H1 (cell line): ENCODE data around the gene LRRC18. TPM values are rescaled to one million over a fixed set of nuclear protein-coding genes. Genes with fewer than 3 reads are reported as not detected.

ENCODE experiments used
- CTCF ChIA-PET: fragments of 300-600 bp; sonication (Branson Sonifier 250); formaldehyde crosslinking; loops from one replicate; lab custom pipeline; 2021; ENCODE audit not compliant: partially characterized antibody; lab: Charles Lee
- POLR2A ChIA-PET: fragments of 300-600 bp; sonication (Branson Sonifier 250); formaldehyde crosslinking; loops from one replicate; lab custom pipeline; 2021; ENCODE audit warnings: inconsistent platforms; ENCODE audit not compliant: partially characterized antibody; lab: Charles Lee
- DNase-seq, 2 experiments: peaks; one replicate each; pipeline versions ENCODE4 v3.0.0 to v3.0.0-alpha.2; 2010 to 2022; ENCODE audit warnings: low spot score in 2 of 2, low read depth in 1 of 2, mixed read lengths in 1 of 2
- FAIRE-seq: peaks from 2 replicates; lab custom pipeline; 2011; peaks lifted over from hg19 to GRCh38; lab: Jason Lieb, UNC
- H2AFZ ChIP-seq: 2 replicates; pipeline ENCODE4 v1.8.1; 2012; ENCODE audit warnings: low read length, inconsistent platforms
- H2AK5ac ChIP-seq: 2 replicates; pipeline ENCODE4 v1.6.1; 2013; ENCODE audit warnings: low read depth, low read length
- H2BK120ac ChIP-seq: replicated peaks from 2 replicates; pipeline ENCODE3; 2013; ENCODE audit warnings: low read depth, low read length, inconsistent platforms
- H2BK12ac ChIP-seq: 2 replicates; pipeline ENCODE4 v1.6.1; 2013; ENCODE audit warnings: low read depth, low read length
- H2BK15ac ChIP-seq: 2 replicates; pipeline ENCODE4 v1.6.1; 2013; ENCODE audit warnings: low read length
- H2BK20ac ChIP-seq: 2 replicates; pipeline ENCODE4 v1.6.1; 2013; ENCODE audit warnings: low read length
- H2BK5ac ChIP-seq: 2 replicates; pipeline ENCODE4 v1.6.1; 2013; ENCODE audit warnings: low read depth, low read length
- H3K14ac ChIP-seq: 2 replicates; pipeline ENCODE4 v1.6.1; 2013; ENCODE audit warnings: inconsistent platforms; ENCODE audit not compliant: insufficient read length
- H3K18ac ChIP-seq: 2 replicates; pipeline ENCODE4 v1.6.1; 2013; ENCODE audit warnings: low read length; ENCODE audit errors: extremely low read depth
- H3K23ac ChIP-seq: 2 replicates; pipeline ENCODE4 v1.6.1; 2013; ENCODE audit warnings: inconsistent platforms; ENCODE audit not compliant: insufficient read length
- H3K23me2 ChIP-seq: 2 replicates; pipeline ENCODE4 v1.6.1; 2013; ENCODE audit warnings: low read depth, low read length
- H3K27ac ChIP-seq: 2 replicates; pipeline ENCODE4 v1.6.1; 2011; ENCODE audit warnings: low read depth, low read length, inconsistent platforms
- H3K27me3 ChIP-seq, 4 experiments: replicated peaks in 1 of 4; 1 replicate in 1 of 4; 2 replicates in 3 of 4; pipeline versions ENCODE4 v1.6.1 to v1.8.1; 2011 to 2013; ENCODE audit warnings: low read length in 3 of 4, mild to moderate bottlenecking in 3 of 4, inconsistent platforms in 2 of 4, mixed read lengths in 2 of 4, moderate library complexity in 1 of 4; ENCODE audit not compliant: control insufficient read depth in 3 of 4, insufficient read depth in 3 of 4; ENCODE audit errors: extremely low read depth in 1 of 4
- H3K36me3 ChIP-seq, 4 experiments: 2 replicates each; pipeline versions ENCODE4 v1.6.1 to v1.8.1; 2011 to 2013; ENCODE audit warnings: mild to moderate bottlenecking in 4 of 4, low read length in 3 of 4, moderate library complexity in 2 of 4, control low read depth in 1 of 4, inconsistent platforms in 1 of 4; ENCODE audit not compliant: insufficient read depth in 4 of 4, control insufficient read depth in 2 of 4
- H3K4ac ChIP-seq: replicated peaks from 2 replicates; pipeline ENCODE3; 2013; ENCODE audit warnings: low read length, low read depth, mixed read lengths, inconsistent platforms; ENCODE audit not compliant: insufficient read length
- H3K4me1 ChIP-seq, 4 experiments: replicated peaks in 1 of 4; 1 replicate in 1 of 4; 2 replicates in 3 of 4; pipeline versions ENCODE4 v1.6.1 to v1.8.1; 2011 to 2013; ENCODE audit warnings: low read length in 3 of 4, inconsistent platforms in 2 of 4, mixed read lengths in 1 of 4; ENCODE audit not compliant: insufficient read depth in 4 of 4, control insufficient read depth in 3 of 4
- H3K4me2 ChIP-seq, 2 experiments: 2 replicates each; pipeline versions ENCODE4 v1.6.1 to v1.8.1; 2011 to 2013; ENCODE audit warnings: low read depth in 2 of 2, low read length in 2 of 2, control low read depth in 1 of 2, inconsistent platforms in 1 of 2, mild to moderate bottlenecking in 1 of 2; ENCODE audit not compliant: insufficient read depth in 1 of 2
- H3K4me3 ChIP-seq, 4 experiments: fragments of 200-600, 300-600 bp in 1 of 4; sonication (generic), shearing (Covaris generic), sonication (Bioruptor Twin) in 1 of 4; 2 replicates each; pipeline versions ENCODE4 v1.5.1 to v1.8.1; 2011 to 2016; ENCODE audit warnings: low read length in 4 of 4, low read depth in 3 of 4, control low read depth in 2 of 4, inconsistent platforms in 2 of 4, mild to moderate bottlenecking in 2 of 4, mixed read lengths in 1 of 4, moderate library complexity in 1 of 4; ENCODE audit not compliant: insufficient read depth in 2 of 4; ENCODE audit errors: extremely low read depth in 1 of 4
- H3K56ac ChIP-seq: replicated peaks from 2 replicates; pipeline ENCODE3; 2013; ENCODE audit warnings: low read depth, mild to moderate bottlenecking, mixed read lengths, low read length, inconsistent platforms; ENCODE audit not compliant: insufficient read length
- H3K79me1 ChIP-seq: 2 replicates; pipeline ENCODE4 v1.6.1; 2013; ENCODE audit warnings: low read depth, low read length, control low read depth
- H3K79me2 ChIP-seq, 2 experiments: 2 replicates each; pipeline versions ENCODE4 v1.6.1 to v1.8.1; 2012 to 2013; ENCODE audit warnings: low read length in 2 of 2, mild to moderate bottlenecking in 2 of 2, inconsistent platforms in 1 of 2; ENCODE audit not compliant: insufficient read depth in 2 of 2, control insufficient read depth in 1 of 2
- H3K9ac ChIP-seq, 4 experiments: replicated peaks in 1 of 4; 1 replicate in 1 of 4; 2 replicates in 3 of 4; pipeline versions ENCODE4 v1.6.1 to v1.8.1; 2011 to 2013; ENCODE audit warnings: low read depth in 3 of 4, low read length in 3 of 4, control low read depth in 2 of 4, mild to moderate bottlenecking in 2 of 4, moderate library complexity in 2 of 4, inconsistent platforms in 1 of 4; ENCODE audit errors: extremely low read depth in 1 of 4
- H3K9me3 ChIP-seq, 2 experiments: 2 replicates each; pipeline versions ENCODE4 v1.6.1 to v1.8.1; 2012 to 2013; ENCODE audit warnings: mild to moderate bottlenecking in 2 of 2, moderate library complexity in 2 of 2, control low read depth in 1 of 2, inconsistent platforms in 1 of 2, low read depth in 1 of 2, low read length in 1 of 2, mixed read lengths in 1 of 2; ENCODE audit not compliant: insufficient read depth in 2 of 2
- H4K20me1 ChIP-seq, 2 experiments: replicated peaks in 1 of 2; 2 replicates each; pipeline versions ENCODE3 to v1.8.1; 2011 to 2013; ENCODE audit warnings: inconsistent platforms in 2 of 2, low read length in 2 of 2, mild to moderate bottlenecking in 1 of 2; ENCODE audit not compliant: insufficient read depth in 2 of 2, control insufficient read depth in 1 of 2
- H4K5ac ChIP-seq: 2 replicates; pipeline ENCODE4 v1.6.1; 2013; ENCODE audit warnings: low read length, low read depth, mixed read lengths, inconsistent platforms; ENCODE audit not compliant: insufficient read length
- H4K8ac ChIP-seq: 2 replicates; pipeline ENCODE4 v1.8.0; 2013; ENCODE audit warnings: mild to moderate bottlenecking, moderate library complexity, low read length, inconsistent platforms; ENCODE audit not compliant: insufficient read depth; ENCODE audit errors: extremely low read depth
- H4K91ac ChIP-seq: replicated peaks from 2 replicates; pipeline ENCODE3; 2013; ENCODE audit warnings: low read length, mixed read lengths, inconsistent platforms; ENCODE audit not compliant: insufficient read length
- CHD1 ChIP-seq: IDR thresholded peaks from 2 replicates; pipeline ENCODE4 v1.6.1; 2012; ENCODE audit warnings: low read depth, low read length, improper control_type of control experiment
- CTBP2 ChIP-seq: IDR thresholded peaks from 2 replicates; pipeline ENCODE4 v1.7.0; 2011; ENCODE audit warnings: borderline replicate concordance, mild to moderate bottlenecking, moderate library complexity, mixed read lengths, low read length; ENCODE audit not compliant: insufficient read depth, insufficient read length
- CTCF ChIP-seq, 3 experiments: IDR thresholded peaks; 1 replicate in 2 of 3; 2 replicates in 1 of 3; pipeline versions ENCODE4 v1.5.1 to v1.6.1; 2011; ENCODE audit warnings: low read length in 3 of 3, mild to moderate bottlenecking in 3 of 3, inconsistent platforms in 2 of 3, low read depth in 1 of 3, moderate library complexity in 1 of 3; ENCODE audit not compliant: insufficient read depth in 1 of 3; ENCODE audit errors: control extremely low read depth in 1 of 3
- EZH2 ChIP-seq: fragments of 200-600 bp; sonication (generic); IDR thresholded peaks from 2 replicates; pipeline ENCODE4 v1.7.1; 2012; ENCODE audit warnings: low read depth, mild to moderate bottlenecking, moderate library complexity, low read length, inconsistent platforms; ENCODE audit not compliant: severe bottlenecking
- NRF1 ChIP-seq: IDR thresholded peaks from 2 replicates; pipeline ENCODE4 v1.6.1; 2011; ENCODE audit warnings: mild to moderate bottlenecking, low read depth, low read length, improper control_type of control experiment
- RAD21 ChIP-seq, 2 experiments: IDR thresholded peaks in 1 of 2; conservative IDR thresholded peaks in 1 of 2; 2 replicates each; pipeline ENCODE4 v1.6.1; 2011; ENCODE audit warnings: low read depth in 2 of 2, low read length in 2 of 2, improper control_type of control experiment in 1 of 2, inconsistent platforms in 1 of 2, mild to moderate bottlenecking in 1 of 2, moderate library complexity in 1 of 2
- RBBP5 ChIP-seq: IDR thresholded peaks from 2 replicates; pipeline ENCODE4 v1.7.1; 2012; ENCODE audit warnings: low read depth, mild to moderate bottlenecking, inconsistent platforms, low read length, moderate library complexity, borderline replicate concordance
- TAF7 ChIP-seq: optimal IDR thresholded peaks from 2 replicates; pipeline ENCODE3; 2011; ENCODE audit warnings: low read depth, mild to moderate bottlenecking, inconsistent platforms, low read length, moderate library complexity, borderline replicate concordance
- WGBS, 2 experiments: shearing (Covaris generic) in 1 of 2; methylation state at CpG; one replicate each; pipeline versions ENCODE4 v1.1.6 to v1.1.7; 2013 to 2015; ENCODE audit warnings: low lambda C conversion rate in 2 of 2, mixed read lengths in 2 of 2, inconsistent platforms in 1 of 2, low coverage in 1 of 2, missing lambda C conversion rate in 1 of 2; ENCODE audit not compliant: insufficient replicate concordance in 2 of 2, insufficient coverage in 1 of 2, insufficient read length in 1 of 2; ENCODE audit errors: extremely low coverage in 1 of 2, missing lambda C conversion rate in 1 of 2; 5-methylcytosine and 5-hydroxymethylcytosine counted together
- polyA plus RNA-seq, 7 experiments: library from polyadenylated mRNA; depleted of rRNA in 3 of 7; stranded (reverse) in 5 of 7; unstranded in 2 of 7; fragments of >200 nt in 5 of 7; fragments of 200-250 nt in 2 of 7; gene quantifications; 1 replicate in 5 of 7; 2 replicates in 1 of 7; 4 replicates in 1 of 7; pipeline versions ENCODE4 v1.2.1 to v1.2.3, GENCODE V29; 2011 to 2013; ENCODE audit warnings: missing spikeins in 2 of 7, mixed read lengths in 2 of 7
- total RNA-seq: library from RNA; stranded (reverse); fragmentation: NEBNext Ultra II Directional; extraction: Animal tissue kit (Norgen Biotek cat#: 25700); gene quantifications from 2 replicates; pipeline ENCODE4 v1.2.1, GENCODE V29; 2021

The LRRC18 gene
- total and polyA plus RNA-seq, 2 of the 8 experiments (the other 6 are each of a cell fraction or from before 2014, with no cell fraction given): not detected

- Histone ChIP-seq H3K23me2 (no peaks in the 10 kb centered on the region; the same call in 1 of the 2 replicates), H3K79me2 (no peaks in the 10 kb centered on the region), H3K9me3 (no peaks in the 10 kb centered on the region), H3K18ac (no peak overlapping the region), H3K4me1 (peaks cover 0 to 3% (median 0%) of the 10 kb centered on the region in 4 experiments; a peak in 2 of 7 replicates), H2BK12ac (no peak overlapping the region; the same call in 1 of the 2 replicates), H3K23ac (no peak overlapping the region), H2AFZ (no peak overlapping the region), H2BK20ac (no peak overlapping the region), H3K27me3 (no peaks in the 10 kb centered on the region), H3K4ac (no peak overlapping the region), H4K5ac (no peak overlapping the region), H4K20me1 (no peaks in the 10 kb centered on the region), H3K4me3 (no peak overlapping the region), H4K8ac (no peak overlapping the region), H2BK5ac (no peak overlapping the region), H3K14ac (no peak overlapping the region), H2AK5ac (no peak overlapping the region), H3K56ac (no peak overlapping the region), H3K36me3 (no peaks in the 10 kb centered on the region), H2BK120ac (no peak overlapping the region), H2BK15ac (no peak overlapping the region), H3K79me1 (no peaks in the 10 kb centered on the region), H4K91ac (no peak overlapping the region), H3K27ac (no peak overlapping the region), H3K9ac (no peak overlapping the region), H3K4me2 (no peak overlapping the region)
- ChIA-PET CTCF (interaction anchor here (0.6 to 1.2 kb wide), 5 partner anchors 21 to 465 kb away, joined by 3 to 4 read pairs (median 3); no protein-coding TSS in a partner anchor), POLR2A (interaction anchor here (1.6 kb wide), 1 partner anchor 14 kb away, joined by 5 read pairs; no protein-coding TSS in a partner anchor)
- FAIRE-seq (no peak), DNase-seq (no peak)
- 90% methylated on average over 13 of the region's 13 CpGs; no CpG with 5 or more reads in 1 of the 2 experiments for WGBS, 2 experiments
- TF ChIP-seq RBBP5: no peak
- TF ChIP-seq CTBP2: no peak
- no peak for TF ChIP-seq TAF7
- TF ChIP-seq CHD1: no peak
- no peak for TF ChIP-seq CTCF (IDR thresholded peaks at IDR 0.05; ENCODE audit: control extremely low read depth in 1 of 3, insufficient read depth in 1 of 3, low read depth in 1 of 3, low read length in 3 of 3)
- no peak for TF ChIP-seq NRF1
- no peak for TF ChIP-seq EZH2
- no peak for TF ChIP-seq RAD21 (IDR thresholded peaks at IDR 0.05 in 1 of 2, conservative IDR thresholded peaks at IDR 0.05 in 1 of 2; ENCODE audit: low read depth in 2 of 2, low read length in 2 of 2)
Measured at GRCh38 chr10:48926764-48927540, 12.7 kb downstream of the LRRC18 start.
